Thymus (tissue), 11 donors: ENCODE data around the gene COL17A1. TPM values are rescaled to one million over a fixed set of nuclear protein-coding genes. Genes with fewer than 3 reads are reported as not detected.

Source experiments
- DNase-seq, 9 donors: peaks; one replicate each; pipeline ENCODE4 v3.0.0-alpha.2; 2013; ENCODE audit warnings: low spot score in 9 of 9, low read depth in 6 of 9, missing footprints in 1 of 9
- H3K27ac ChIP-seq, 2 donors: one replicate each; pipeline ENCODE4 v1.5.1; 2013; ENCODE audit warnings: control low read depth in 1 of 2, low read depth in 1 of 2, low read length in 1 of 2, mild to moderate bottlenecking in 1 of 2, moderate library complexity in 1 of 2
- H3K27me3 ChIP-seq, 2 donors: one replicate each; pipeline ENCODE4 v1.5.1; 2013; ENCODE audit warnings: low read length in 1 of 2; ENCODE audit not compliant: control insufficient read depth in 2 of 2, insufficient read depth in 1 of 2
- H3K36me3 ChIP-seq, 2 donors: one replicate each; pipeline ENCODE4 v1.5.1; 2013; ENCODE audit warnings: low read length in 1 of 2, mild to moderate bottlenecking in 1 of 2, moderate library complexity in 1 of 2; ENCODE audit not compliant: control insufficient read depth in 2 of 2, insufficient read depth in 2 of 2
- H3K4me1 ChIP-seq, 2 donors: one replicate each; pipeline ENCODE4 v1.5.1; 2013; ENCODE audit warnings: low read length in 2 of 2; ENCODE audit not compliant: control insufficient read depth in 2 of 2, insufficient read depth in 2 of 2
- H3K4me3 ChIP-seq, 2 donors: one replicate each; pipeline ENCODE4 v1.5.1; 2013; ENCODE audit warnings: low read length in 2 of 2, control low read depth in 1 of 2, mild to moderate bottlenecking in 1 of 2
- H3K9me3 ChIP-seq, 2 donors: one replicate each; pipeline ENCODE4 v1.5.1; 2013; ENCODE audit warnings: low read length in 1 of 2, mild to moderate bottlenecking in 1 of 2; ENCODE audit not compliant: control insufficient read depth in 2 of 2, insufficient read depth in 1 of 2
- WGBS: extraction: QIAGEN DNeasy Blood & Tissue Kit; methylation state at CpG from one replicate; pipeline ENCODE4 v1.1.7; 2013; 5-methylcytosine and 5-hydroxymethylcytosine counted together
- polyA plus RNA-seq: library from polyadenylated mRNA; stranded (reverse); fragments of 200-250 nt; gene quantifications from one replicate; pipeline ENCODE4 v1.2.3, GENCODE V29; 2013
- total RNA-seq: library from RNA; stranded (reverse); fragments of 120-200 nt; gene quantifications from one replicate; pipeline ENCODE4 v1.2.4, GENCODE V29; 2013
- donor health status: healthy.

Gene COL17A1
- total and polyA plus RNA-seq, 2 donors, result 75.3 to 268 TPM

DNA sequence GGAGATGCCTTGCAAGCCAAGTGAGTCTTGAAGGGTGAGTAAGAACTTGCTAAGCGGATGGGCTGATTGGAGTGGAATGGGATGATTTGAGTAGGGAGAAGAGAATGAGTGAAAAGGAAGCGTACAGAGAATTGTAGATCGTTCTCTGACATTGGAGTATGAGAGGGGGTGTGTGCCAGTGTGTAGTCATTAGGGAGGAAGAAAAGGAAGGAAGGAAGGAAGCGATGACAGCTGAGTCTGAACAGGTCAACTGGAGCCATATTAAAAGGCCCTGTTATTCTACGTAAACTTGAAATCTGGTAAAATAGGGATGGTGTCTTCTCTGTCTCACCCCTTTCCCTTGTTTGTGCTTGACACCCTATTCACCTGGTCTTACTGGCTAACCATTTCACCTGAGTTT, 63.7 kb downstream of the COL17A1 start:
- no peak for DNase-seq
- no peaks in the 10 kb centered on the region for H3K27me3 ChIP-seq
- 98% methylated on average over 5 of the region's 5 CpGs for WGBS
- H3K27ac ChIP-seq, result no peak overlapping the region
- H3K36me3 ChIP-seq, result peaks cover 25 to 63% of the 10 kb centered on the region in 2 donors
- H3K4me1 ChIP-seq, result no peaks in the 10 kb centered on the region
- no peaks in the 10 kb centered on the region for H3K9me3 ChIP-seq
- no peak overlapping the region for H3K4me3 ChIP-seq

DNA sequence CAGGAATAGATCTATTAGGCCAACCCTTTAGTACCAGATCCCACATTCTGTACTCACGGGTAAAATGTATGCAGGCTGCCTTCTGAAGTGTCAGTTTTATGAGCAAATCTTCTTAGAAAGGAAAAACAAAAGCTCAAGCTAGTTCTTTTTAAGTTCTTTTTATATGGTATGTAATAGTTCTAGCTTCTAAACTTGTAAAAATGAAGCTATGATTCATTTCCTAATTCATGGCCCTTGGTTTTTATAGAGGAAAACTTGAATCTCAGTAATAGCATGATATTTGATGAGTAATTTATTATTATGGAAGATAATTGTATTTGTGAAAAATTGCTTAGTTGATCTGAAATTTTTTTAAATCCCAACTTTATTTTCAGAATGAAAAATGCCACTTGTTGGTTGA, 64.4 kb downstream of the COL17A1 start:
- no peaks in the 10 kb centered on the region for H3K9me3 ChIP-seq
- H3K4me1 ChIP-seq, result no peaks in the 10 kb centered on the region
- H3K27me3 ChIP-seq, result no peaks in the 10 kb centered on the region
- no peak for DNase-seq
- WGBS, result 100% methylated on average over 1 of the region's 1 CpG
- H3K4me3 ChIP-seq, result no peak overlapping the region
- peaks cover 25 to 63% of the 10 kb centered on the region in 2 donors for H3K36me3 ChIP-seq
- H3K27ac ChIP-seq, result no peak overlapping the region

DNA sequence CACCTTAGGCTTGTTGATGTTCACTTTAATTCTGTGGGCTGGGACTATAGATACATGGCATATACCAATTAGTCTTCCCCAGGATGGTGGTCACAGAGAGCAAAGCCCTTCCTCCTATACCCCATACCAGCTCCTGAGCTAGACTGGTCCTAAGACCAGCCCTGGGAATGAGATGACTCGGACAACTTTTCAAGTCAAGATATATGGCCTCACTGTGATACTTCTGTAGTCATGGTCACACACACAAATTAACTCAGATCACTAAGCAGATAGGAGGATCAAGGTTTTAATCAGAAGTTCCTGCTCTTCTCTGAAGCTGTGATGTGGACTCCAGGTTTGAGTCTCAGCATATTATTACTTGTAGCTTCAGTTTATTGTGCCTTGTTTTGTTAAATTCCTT, 65.7 kb downstream of the COL17A1 start:
- Histone ChIP-seq H3K4me3 (no peak overlapping the region), H3K27me3 (no peaks in the 10 kb centered on the region), H3K9me3 (no peaks in the 10 kb centered on the region), H3K27ac (no peak overlapping the region), H3K4me1 (no peaks in the 10 kb centered on the region), H3K36me3 (peaks cover 25 to 56% of the 10 kb centered on the region in 2 donors)
- 96% methylated on average over 1 of the region's 1 CpG for WGBS
- no peak for DNase-seq

DNA sequence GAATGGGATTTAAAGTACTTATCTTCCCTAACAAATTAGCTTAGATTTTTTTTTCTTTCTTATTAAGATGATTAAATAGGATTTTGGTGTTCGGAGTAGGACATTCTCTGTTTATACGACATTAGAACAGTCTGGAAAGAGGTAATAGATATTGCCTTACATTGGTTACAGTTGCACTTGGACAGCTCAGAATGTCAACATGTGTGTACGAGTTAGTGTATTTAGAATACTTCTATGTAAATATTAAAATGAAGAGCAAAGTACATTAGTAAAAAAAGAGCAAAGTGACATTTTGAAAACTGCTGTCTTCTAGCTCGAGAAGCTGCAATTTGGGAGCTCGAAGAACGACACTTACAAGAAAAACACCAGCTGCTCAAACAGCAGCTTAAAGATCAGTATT, 67.2 kb downstream of the COL17A1 start:
- H3K27me3 ChIP-seq, result no peaks in the 10 kb centered on the region
- no peaks in the 10 kb centered on the region for H3K9me3 ChIP-seq
- H3K4me3 ChIP-seq, result no peak overlapping the region
- 97% methylated on average over 6 of the region's 6 CpGs for WGBS
- H3K4me1 ChIP-seq, result no peaks in the 10 kb centered on the region
- no peak for DNase-seq
- peaks cover 25 to 42% of the 10 kb centered on the region in 2 donors for H3K36me3 ChIP-seq
- H3K27ac ChIP-seq, result no peak overlapping the region

DNA sequence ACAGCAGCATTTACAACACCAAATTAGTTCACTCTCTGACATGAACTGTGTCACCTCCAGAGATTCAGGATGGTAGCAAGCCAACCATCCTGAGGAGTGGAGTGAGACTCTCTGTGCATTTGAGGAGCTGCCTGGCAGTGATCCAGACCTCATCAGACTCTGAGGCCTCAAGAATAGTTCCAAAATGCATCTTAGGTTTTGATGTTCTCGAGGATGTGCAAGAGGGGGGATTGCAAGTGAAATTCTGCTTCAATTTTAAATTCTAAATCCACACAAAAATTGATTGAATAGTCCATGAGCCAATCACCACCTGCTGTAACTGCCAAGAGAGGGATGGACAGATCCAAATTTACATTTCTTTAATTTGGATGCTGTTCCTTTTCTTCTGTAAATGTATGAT, 69.0 kb downstream of the COL17A1 start:
- no peak for DNase-seq
- Histone ChIP-seq H3K27me3 (no peaks in the 10 kb centered on the region), H3K4me1 (no peaks in the 10 kb centered on the region), H3K27ac (no peak overlapping the region), H3K36me3 (peaks cover 19 to 31% of the 10 kb centered on the region in 2 donors), H3K9me3 (no peaks in the 10 kb centered on the region), H3K4me3 (no peak overlapping the region)
- WGBS, result 93% methylated on average over 1 of the region's 1 CpG

DNA sequence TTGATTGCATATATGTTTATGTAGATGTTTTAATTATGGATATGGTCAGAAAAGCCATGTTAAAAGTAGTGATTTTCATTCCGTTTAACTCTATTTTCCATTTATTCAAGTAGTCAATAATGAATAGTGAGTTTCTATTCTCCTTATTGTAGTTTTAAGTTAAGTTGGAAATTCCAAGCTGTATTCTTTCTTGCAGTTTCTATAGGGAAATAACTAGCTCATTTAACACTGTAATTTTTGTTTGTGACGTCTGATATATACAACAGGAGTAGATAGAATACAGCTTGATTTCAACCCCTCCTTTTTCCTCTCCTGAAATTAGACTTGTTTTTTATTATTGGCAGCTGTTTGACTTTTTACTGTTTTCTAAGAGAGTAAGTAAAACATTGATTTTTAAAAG, 71.5 kb downstream of the COL17A1 start:
- Histone ChIP-seq H3K36me3 (peaks cover 5 to 11% of the 10 kb centered on the region in 2 donors), H3K27me3 (no peaks in the 10 kb centered on the region), H3K27ac (no peak overlapping the region), H3K9me3 (no peaks in the 10 kb centered on the region), H3K4me1 (no peaks in the 10 kb centered on the region), H3K4me3 (no peak overlapping the region)
- no peak for DNase-seq
- 97% methylated on average over 2 of the region's 2 CpGs for WGBS

DNA sequence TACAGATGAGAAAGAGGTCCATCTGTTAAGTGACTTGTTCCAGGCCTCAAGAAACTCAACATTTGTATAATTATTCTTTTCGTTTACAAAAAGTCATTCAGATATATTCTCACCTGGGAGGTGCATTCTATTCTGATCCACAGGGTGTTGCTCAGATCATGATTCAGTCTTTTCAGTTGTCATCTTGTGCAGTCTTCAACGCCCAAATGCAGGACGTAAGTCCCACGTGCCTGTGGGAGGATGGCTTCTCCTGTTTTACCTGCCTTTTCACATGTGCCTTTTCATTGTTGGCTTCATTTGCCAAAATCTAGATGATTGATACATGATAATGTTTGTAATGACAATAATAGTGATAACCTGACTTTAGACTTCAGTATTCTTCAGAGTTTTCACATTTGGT, 72.2 kb downstream of the COL17A1 start:
- Histone ChIP-seq H3K27ac (no peak overlapping the region), H3K4me1 (no peaks in the 10 kb centered on the region), H3K4me3 (no peak overlapping the region), H3K27me3 (no peaks in the 10 kb centered on the region), H3K9me3 (no peaks in the 10 kb centered on the region), H3K36me3 (peaks cover 5 to 7% of the 10 kb centered on the region in 2 donors)
- WGBS, result over 99% methylated on average over 4 of the region's 4 CpGs
- DNase-seq, result no peak

DNA sequence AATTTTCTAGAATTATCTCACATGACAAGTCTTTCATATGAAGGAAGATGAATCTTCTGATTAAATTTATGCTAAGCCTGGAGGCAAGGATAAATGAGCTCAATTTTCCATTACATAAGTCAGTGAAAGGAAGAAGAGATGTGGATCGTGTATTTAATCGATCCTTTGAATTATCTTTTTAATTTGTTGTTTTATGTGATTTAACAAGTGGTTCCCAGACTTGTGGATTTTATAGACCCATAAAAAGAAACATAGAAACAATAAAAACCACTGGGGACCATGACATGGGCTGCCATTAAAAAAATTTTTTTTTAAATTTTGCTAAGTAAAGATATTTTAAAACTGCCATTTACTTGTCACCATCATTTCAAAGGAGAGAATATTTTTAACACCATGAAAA, 73.8 kb downstream of the COL17A1 start:
- peaks cover 5 to 12% of the 10 kb centered on the region in 2 donors for H3K36me3 ChIP-seq
- DNase-seq, result no peak
- no peak overlapping the region for H3K27ac ChIP-seq
- no peaks in the 10 kb centered on the region for H3K9me3 ChIP-seq
- no peak overlapping the region for H3K4me3 ChIP-seq
- no peaks in the 10 kb centered on the region for H3K27me3 ChIP-seq
- H3K4me1 ChIP-seq, result no peaks in the 10 kb centered on the region
- WGBS, result 99% methylated on average over 2 of the region's 2 CpGs

DNA sequence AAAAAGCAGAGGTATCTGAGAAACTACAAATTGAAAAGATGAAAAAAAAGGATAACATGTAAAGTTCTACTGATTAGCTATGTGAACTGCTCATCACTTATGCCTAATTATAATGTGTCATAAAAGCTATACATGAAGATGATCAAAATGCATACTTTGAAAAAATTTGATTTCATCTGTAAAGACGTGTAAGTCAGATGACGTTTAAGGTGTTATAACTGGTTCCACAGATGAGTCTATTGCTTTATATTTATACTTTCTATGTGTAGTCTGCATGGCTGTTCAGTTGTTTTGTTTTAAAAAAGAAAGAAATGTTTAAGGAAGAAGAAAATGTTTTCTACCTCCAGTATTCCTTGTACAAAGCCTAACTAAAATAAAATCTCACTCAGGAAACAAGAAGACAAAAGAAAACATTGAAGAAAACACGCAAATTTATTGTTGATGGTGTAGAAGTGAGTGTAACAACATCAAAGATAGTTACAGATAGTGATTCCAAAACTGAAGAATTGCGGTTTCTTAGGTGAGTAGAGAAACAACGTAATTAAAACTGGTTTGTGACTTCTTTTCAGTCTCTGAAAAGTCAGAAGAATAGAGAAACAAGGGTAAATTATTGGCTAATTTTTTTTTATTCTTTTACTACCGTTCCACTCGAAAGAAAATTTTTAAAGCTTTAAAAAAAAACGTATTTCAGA, 80.4 kb downstream of the COL17A1 start:
- Histone ChIP-seq H3K36me3 (peaks cover 16 to 54% of the 10 kb centered on the region in 2 donors), H3K4me3 (no peak overlapping the region), H3K27ac (no peak overlapping the region), H3K27me3 (no peaks in the 10 kb centered on the region), H3K4me1 (no peaks in the 10 kb centered on the region), H3K9me3 (no peaks in the 10 kb centered on the region)
- DNase-seq, result no peak
- WGBS, result 97% methylated on average over 8 of the region's 8 CpGs
